A549 (cell line): Measurements from ENCODE around the gene CLMN. TPM values are rescaled to one million over a fixed set of nuclear protein-coding genes. Genes with fewer than 3 reads are reported as not detected.
A peak's percentile ranks its signal among the peaks of the same experiment; 100 is the strongest.

ENCODE experiments used
- ATAC-seq, 2 experiments: fragments of 200-7000 bp in 1 of 2; fragments of >200 bp in 1 of 2; cut with Nextera tagmentation in 1 of 2; cut with Tn5 transposase in 1 of 2; 3 replicates each; pipeline versions ENCODE4 v1.8.0 to v1.9.1; 2018 to 2020; ENCODE audit warnings: mild to moderate bottlenecking in 1 of 2, moderate library complexity in 1 of 2
- CTCF ChIA-PET: fragments of 300-600 bp; sonication (Branson Sonifier 250); formaldehyde crosslinking; extraction: SDS; loops from one replicate; lab custom pipeline; 2021; ENCODE audit warnings: antibody characterized with exemption, inconsistent platforms; lab: Yijun Ruan, JAX
- POLR2A ChIA-PET: fragments of 350-600 bp; formaldehyde crosslinking; extraction: SDS; loops from one replicate; lab custom pipeline; 2021; ENCODE audit warnings: antibody characterized with exemption, inconsistent platforms; lab: Yijun Ruan, JAX
- DNase-seq, 2 experiments: peaks; one replicate each; pipeline versions ENCODE4 v3.0.0 to v3.0.0-alpha.2; 2011 to 2016; ENCODE audit warnings: low read depth in 1 of 2, low spot score in 1 of 2
- FAIRE-seq: peaks from 2 replicates; lab custom pipeline; 2011; peaks lifted over from hg19 to GRCh38; lab: Jason Lieb, UNC
- H3K27ac ChIP-seq, 2 experiments: fragments of >200 bp; sonication (Bioruptor Twin); formaldehyde crosslinking; 3 replicates each; pipeline ENCODE4 v1.5.1; 2016 to 2017
- H3K4me1 ChIP-seq: fragments of >200 bp; sonication (Bioruptor Twin); formaldehyde crosslinking; 3 replicates; pipeline ENCODE4 v1.6.1; 2016
- H3K4me2 ChIP-seq: fragments of >200 bp; sonication (Bioruptor Twin); formaldehyde crosslinking; 3 replicates; pipeline ENCODE4 v1.6.1; 2016
- H3K4me3 ChIP-seq: fragments of >200 bp; sonication (Bioruptor Twin); formaldehyde crosslinking; 3 replicates; pipeline ENCODE4 v1.5.1; 2016
- H3K9me3 ChIP-seq: fragments of >200 bp; sonication (Bioruptor Twin); formaldehyde crosslinking; 3 replicates; pipeline ENCODE4 v1.6.1; 2016
- ATOH8 ChIP-seq: fragments of 250-450 bp; sonication (Bioruptor Pico); IDR thresholded peaks from 2 replicates; pipeline ENCODE4 v1.5.0; 2020; ENCODE audit warnings: low read depth, mild to moderate bottlenecking, moderate library complexity
- BCL3 ChIP-seq: fragments of >200 bp; sonication (Bioruptor Twin); formaldehyde crosslinking; IDR thresholded peaks from 3 replicates; pipeline ENCODE4 v1.6.1; 2016
- BHLHE40 ChIP-seq: IDR thresholded peaks from 2 replicates; pipeline ENCODE4 v1.6.1; 2012; ENCODE audit warnings: low read depth, low read length, inconsistent platforms
- CBX8 ChIP-seq: fragments of 200-600 bp; sonication (generic); IDR thresholded peaks from 2 replicates; pipeline ENCODE4 v1.6.1; 2016
- EHMT2 ChIP-seq: fragments of 200-600 bp; sonication (generic); IDR thresholded peaks from 2 replicates; pipeline ENCODE4 v1.6.1; 2016; ENCODE audit warnings: antibody characterized with exemption, low read depth, mild to moderate bottlenecking, moderate library complexity
- FOXS1 ChIP-seq: fragments of 250-450 bp; sonication (Bioruptor Pico); IDR thresholded peaks from 2 replicates; pipeline ENCODE4 v1.5.0; 2020; ENCODE audit warnings: mild to moderate bottlenecking, moderate library complexity
- GATA3 ChIP-seq: IDR thresholded peaks from 2 replicates; pipeline ENCODE4 v1.6.1; 2012; ENCODE audit warnings: borderline replicate concordance
- HES2 ChIP-seq: fragments of >200 bp; sonication (Bioruptor Twin); formaldehyde crosslinking; IDR thresholded peaks from 2 replicates; pipeline ENCODE4 v1.6.1; 2016
- HEYL ChIP-seq: fragments of 250-450 bp; sonication (Bioruptor Pico); IDR thresholded peaks from 2 replicates; pipeline ENCODE4 v1.8.0; 2021; ENCODE audit warnings: mild to moderate bottlenecking, moderate library complexity
- HOXA7 ChIP-seq: fragments of 250-450 bp; sonication (Bioruptor Pico); IDR thresholded peaks from 2 replicates; pipeline ENCODE4 v1.5.0; 2020; ENCODE audit warnings: mild to moderate bottlenecking, moderate library complexity
- HOXB5 ChIP-seq: fragments of 250-450 bp; sonication (Bioruptor Pico); IDR thresholded peaks from 2 replicates; pipeline ENCODE4 v1.5.0; 2020; ENCODE audit warnings: mild to moderate bottlenecking, moderate library complexity
- JUNB ChIP-seq: fragments of >200 bp; sonication (Bioruptor Twin); formaldehyde crosslinking; IDR thresholded peaks from 2 replicates; pipeline ENCODE4 v1.6.1; 2016
- KDM1A ChIP-seq: fragments of 200-600 bp; sonication (generic); IDR thresholded peaks from 2 replicates; pipeline ENCODE4 v1.6.1; 2016; ENCODE audit warnings: low read depth, mild to moderate bottlenecking
- MAFK ChIP-seq: fragments of 450-650 bp; IDR thresholded peaks from 2 replicates; pipeline ENCODE4 v1.6.1; 2014; ENCODE audit not compliant: partially characterized antibody
- NR3C1 ChIP-seq: fragments of >200 bp; sonication (Bioruptor Twin); formaldehyde crosslinking; IDR thresholded peaks from 3 replicates; pipeline ENCODE4 v1.6.1; 2017
- PHF8 ChIP-seq: fragments of 200-600 bp; sonication (generic); IDR thresholded peaks from 2 replicates; pipeline ENCODE4 v1.6.1; 2016; ENCODE audit warnings: low read depth, mild to moderate bottlenecking, antibody characterized with exemption, moderate library complexity, borderline replicate concordance
- RAD21 ChIP-seq, 2 experiments: fragments of >200 bp in 1 of 2; sonication (Bioruptor Twin) in 1 of 2; formaldehyde crosslinking in 1 of 2; IDR thresholded peaks in 1 of 2; conservative IDR thresholded peaks in 1 of 2; 2 replicates in 1 of 2; 3 replicates in 1 of 2; pipeline ENCODE4 v1.6.1; 2012 to 2018; ENCODE audit warnings: inconsistent platforms in 1 of 2
- RFX5 ChIP-seq: fragments of 450-650 bp; IDR thresholded peaks from 2 replicates; pipeline ENCODE4 v1.7.1; 2014; ENCODE audit warnings: antibody characterized with exemption, mild to moderate bottlenecking, moderate library complexity
- RNF2 ChIP-seq: fragments of 200-600 bp; sonication (generic); IDR thresholded peaks from 2 replicates; pipeline ENCODE4 v1.6.1; 2016; ENCODE audit warnings: low read depth, mild to moderate bottlenecking, antibody characterized with exemption, moderate library complexity, borderline replicate concordance
- SMC3 ChIP-seq: fragments of >200 bp; sonication (Bioruptor Twin); formaldehyde crosslinking; IDR thresholded peaks from 3 replicates; pipeline ENCODE4 v1.6.1; 2018; ENCODE audit warnings: inconsistent platforms
- SREBF2 ChIP-seq: fragments of 450-650 bp; IDR thresholded peaks from 2 replicates; pipeline ENCODE4 v1.6.1; 2014; ENCODE audit warnings: mild to moderate bottlenecking, moderate library complexity
- TP53 ChIP-seq: fragments of 250-450 bp; sonication (Bioruptor Pico); IDR thresholded peaks from 2 replicates; pipeline ENCODE4 v1.5.0; 2021; ENCODE audit warnings: mild to moderate bottlenecking, moderate library complexity
- ZC3H11A ChIP-seq: fragments of 450-650 bp; IDR thresholded peaks from 2 replicates; pipeline ENCODE4 v1.6.1; 2014; ENCODE audit warnings: antibody characterized with exemption, mild to moderate bottlenecking
- ZNF302 ChIP-seq: fragments of 250-450 bp; sonication (Bioruptor Pico); IDR thresholded peaks from 2 replicates; pipeline ENCODE4 v1.9.0; 2021; ENCODE audit warnings: inconsistent platforms, mild to moderate bottlenecking, moderate library complexity
- ZSCAN20 ChIP-seq: fragments of 250-450 bp; sonication (Bioruptor Pico); IDR thresholded peaks from 2 replicates; pipeline ENCODE4 v1.8.0; 2022; ENCODE audit warnings: mild to moderate bottlenecking, moderate library complexity
- WGBS: methylation state at CpG from one replicate; pipeline ENCODE4 v1.1.6; 2017; ENCODE audit errors: missing lambda C conversion rate; 5-methylcytosine and 5-hydroxymethylcytosine counted together
- polyA plus RNA-seq, 4 experiments: library from polyadenylated mRNA; depleted of rRNA in 3 of 4; stranded (reverse); fragments of >200 nt; fragmentation: RNase III in 1 of 4; extraction: RNeasy Plus Mini Kit Qiagen cat#74134 plus additional on column Dnase treatment in 1 of 4; gene quantifications; 2 replicates in 3 of 4; 3 replicates in 1 of 4; pipeline ENCODE4 v1.2.3, GENCODE V29; 2011 to 2017

The CLMN gene
- polyA plus RNA-seq, 2 of the 4 experiments (the other 2 are of a cell fraction) = 2.9 to 10.6 TPM

GRCh38 chr14:95295600-95296376, 23.9 kb downstream of the CLMN start:
- no peak for TF ChIP-seq JUNB
- no peak for TF ChIP-seq HOXB5 (CRISPR knock-in tag)
- no peak for TF ChIP-seq BHLHE40
- TF ChIP-seq RNF2 = no peak
- no peak for TF ChIP-seq MAFK
- no peak for TF ChIP-seq ZNF302
- no peak for TF ChIP-seq HES2
- TF ChIP-seq FOXS1 (CRISPR knock-in tag) = no peak
- no peak for TF ChIP-seq ATOH8
- TF ChIP-seq CBX8 = no peak
- TF ChIP-seq ZC3H11A = no peak
- no peak for TF ChIP-seq RAD21 (conservative IDR thresholded peaks at IDR 0.05 in 1 of 2, IDR thresholded peaks at IDR 0.05 in 1 of 2)
- TF ChIP-seq BCL3 = no peak
- TF ChIP-seq SMC3 = no peak
- Histone ChIP-seq H3K4me2 (peak overlapping the region; percentile 47; the same call in 1 of the 3 replicates), H3K9me3 (no peaks in the 10 kb centered on the region), H3K27ac (no peak overlapping the region), H3K4me3 (no peak overlapping the region), H3K4me1 (peaks cover 25% of the 10 kb centered on the region)
- ChIA-PET CTCF (interaction anchor here (1.2 kb wide), 1 partner anchor 136 kb away, joined by 3 read pairs; no protein-coding TSS in a partner anchor), POLR2A (no interaction called here)
- DNase-seq = no peak
- no peak for ATAC-seq
- no peak for FAIRE-seq
- WGBS = 80% methylated on average over 6 of the region's 6 CpGs

DNA sequence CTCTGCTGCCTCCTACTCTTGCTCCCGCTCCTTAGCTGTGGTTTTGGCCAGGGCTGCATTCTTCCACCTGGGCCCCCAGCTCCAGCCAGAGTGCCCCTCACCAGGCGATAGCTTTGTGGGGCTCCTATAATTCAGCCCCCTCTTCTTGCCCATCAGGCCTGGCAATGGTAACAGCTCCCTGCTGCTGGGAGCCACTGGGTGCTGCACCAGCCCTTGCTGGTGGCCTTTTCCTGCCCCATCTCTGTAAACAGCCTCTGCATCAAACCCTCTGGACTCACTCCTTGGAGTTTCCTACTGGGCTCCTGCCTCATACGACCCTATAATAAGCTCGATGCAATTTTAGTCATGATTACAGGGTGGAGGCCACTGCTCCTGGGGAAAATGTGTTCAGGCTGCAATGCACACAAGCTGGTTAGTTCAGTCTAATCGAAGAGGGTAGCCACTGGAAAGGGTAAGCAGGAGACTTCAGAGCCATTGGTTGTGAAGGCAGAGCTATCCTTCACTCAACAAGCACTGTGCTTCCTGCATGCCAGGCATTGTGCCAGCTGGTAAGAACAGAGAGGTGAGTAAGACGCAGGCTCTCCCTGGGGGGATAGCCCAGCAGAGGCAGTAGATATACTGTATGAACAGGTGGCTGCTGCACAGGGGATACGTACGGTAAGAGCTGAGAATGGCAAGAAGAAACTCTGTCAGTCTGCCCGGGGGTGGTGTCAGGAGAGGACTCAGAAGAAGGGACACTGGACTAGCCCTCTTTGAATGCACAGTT, 24.7 kb downstream of the CLMN start:
- CTCF ChIA-PET = interaction anchor here (0.9 kb wide), 1 partner anchor 12 kb away, joined by 3 read pairs; no protein-coding TSS in a partner anchor
- Histone ChIP-seq H3K4me2 (peak overlapping the region; percentile 47), H3K27ac (peak overlapping the region; percentile 41 to 51; a peak in 3 of 6 replicates), H3K4me1 (peaks cover 25% of the 10 kb centered on the region), H3K9me3 (no peaks in the 10 kb centered on the region), H3K4me3 (no peak overlapping the region)
- ATAC-seq (peak; percentile 44 to 74; a peak in 4 of 6 replicates), FAIRE-seq (no peak), DNase-seq (peak in 1 of 2 experiments; percentile 38)
- no peak for TF ChIP-seq GATA3
- no peak for TF ChIP-seq RFX5
- TF ChIP-seq EHMT2 = no peak
- TF ChIP-seq HOXA7 (CRISPR knock-in tag) = no peak
- TF ChIP-seq SREBF2 = no peak
- no peak for TF ChIP-seq JUNB
- no peak for TF ChIP-seq NR3C1
- no peak for TF ChIP-seq FOXS1 (CRISPR knock-in tag)
- TF ChIP-seq ZC3H11A = no peak
- no peak for TF ChIP-seq HEYL (CRISPR knock-in tag)
- TF ChIP-seq SMC3 = no peak
- TF ChIP-seq TP53 (CRISPR knock-in tag) = no peak
- no peak for TF ChIP-seq KDM1A
- no peak for TF ChIP-seq ZSCAN20 (CRISPR knock-in tag)
- no peak for TF ChIP-seq PHF8
- WGBS = 67% methylated on average over 9 of the region's 9 CpGs
- POLR2A ChIA-PET = no interaction called here
